Measurements from ENCODE around the gene CHCHD3.
A peak's percentile ranks its signal among the peaks of the same experiment; 100 is the strongest.
"Not testable (repeated sequence)": the region's sequence is repeated elsewhere in the genome, so short reads cannot be mapped to it uniquely, and the experiment has no call there.

The CHCHD3 gene

DNA sequence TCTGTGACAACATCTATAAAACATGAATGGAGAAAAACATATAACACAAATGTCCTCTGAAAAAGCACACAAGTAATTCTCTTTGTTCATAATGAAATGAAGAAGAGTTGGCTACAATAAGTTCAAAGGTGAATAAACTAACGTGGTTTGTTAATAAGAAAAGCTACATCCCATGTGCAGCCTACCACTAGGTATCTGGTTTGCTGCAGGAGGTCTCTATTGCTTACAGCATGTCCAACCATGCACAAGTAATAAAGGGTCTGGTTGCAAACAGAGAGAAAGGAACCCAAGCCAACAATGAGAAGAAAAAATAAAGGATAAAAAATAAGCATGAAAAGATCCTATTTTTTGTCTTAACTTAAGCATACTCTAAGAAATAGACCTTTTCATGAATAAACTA is 139.2 kb downstream of the CHCHD3 start:
- no peak for DNase-seq

GRCh38 chr7:132941905-132942304 is 140.0 kb downstream of the CHCHD3 start:
- no peak for DNase-seq

- DNase-seq = no peak
Observed at GRCh38 chr7:132941428-132941827, 140.5 kb downstream of the CHCHD3 start.

DNA sequence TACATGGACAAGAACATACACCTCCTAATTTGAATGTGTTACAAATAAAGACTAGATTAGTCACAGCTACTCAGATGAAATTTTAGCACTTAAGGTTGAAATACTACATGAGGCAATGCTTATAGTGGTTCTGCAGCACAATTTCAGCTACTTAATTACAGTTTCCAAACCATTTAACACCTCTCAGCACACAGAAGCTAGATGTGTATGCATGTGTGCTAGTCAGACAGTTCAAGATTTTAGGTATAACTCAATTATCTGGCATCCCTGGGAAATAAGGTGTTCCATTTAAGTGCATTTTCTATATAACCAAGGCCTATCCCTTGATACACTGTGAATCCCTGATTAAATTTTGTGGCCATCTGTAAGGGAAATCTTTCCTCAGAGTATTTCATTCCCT is 141.8 kb downstream of the CHCHD3 start:
- DNase-seq = no peak

DNA sequence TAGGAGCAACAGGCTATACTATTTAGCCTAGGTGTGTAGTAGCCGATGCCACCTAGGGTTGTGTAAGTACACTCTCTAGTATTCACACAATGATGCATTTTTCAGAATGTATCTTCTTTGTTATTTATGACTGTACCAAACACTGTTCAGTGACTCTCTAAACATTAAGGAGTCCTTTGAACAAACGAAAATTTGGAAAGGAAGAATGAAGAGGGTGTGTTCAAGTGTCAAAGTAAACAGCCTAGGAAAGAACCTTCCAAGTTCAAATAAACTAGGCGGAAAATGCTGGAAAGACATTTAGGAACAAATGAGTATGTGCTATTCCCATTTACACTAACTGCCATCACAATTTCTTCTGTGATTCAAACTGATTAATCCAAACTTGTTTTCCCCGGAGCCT is 142.4 kb downstream of the CHCHD3 start:
- no peak for DNase-seq

DNA sequence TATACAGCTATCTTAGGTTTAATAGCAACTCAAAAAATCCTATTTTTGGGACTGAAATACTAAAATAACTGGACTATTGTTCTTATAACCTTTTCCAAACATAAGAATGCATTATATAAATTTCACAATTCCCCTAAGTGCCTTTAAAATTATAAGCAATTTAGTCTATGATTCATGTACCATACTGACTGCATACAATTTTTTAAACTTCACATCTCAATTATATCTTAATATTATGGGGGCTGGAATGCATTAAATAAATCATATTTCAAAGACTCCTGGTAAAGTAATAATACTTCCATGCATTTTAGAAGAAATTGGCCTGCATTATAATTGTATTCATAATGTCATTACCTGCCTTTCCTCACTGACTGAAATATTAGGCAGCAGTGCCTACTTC is 144.6 kb downstream of the CHCHD3 start:
- no peak for DNase-seq

- DNase-seq = no peak
Observed at GRCh38 chr7:132935608-132936007, 146.3 kb downstream of the CHCHD3 start.

DNA sequence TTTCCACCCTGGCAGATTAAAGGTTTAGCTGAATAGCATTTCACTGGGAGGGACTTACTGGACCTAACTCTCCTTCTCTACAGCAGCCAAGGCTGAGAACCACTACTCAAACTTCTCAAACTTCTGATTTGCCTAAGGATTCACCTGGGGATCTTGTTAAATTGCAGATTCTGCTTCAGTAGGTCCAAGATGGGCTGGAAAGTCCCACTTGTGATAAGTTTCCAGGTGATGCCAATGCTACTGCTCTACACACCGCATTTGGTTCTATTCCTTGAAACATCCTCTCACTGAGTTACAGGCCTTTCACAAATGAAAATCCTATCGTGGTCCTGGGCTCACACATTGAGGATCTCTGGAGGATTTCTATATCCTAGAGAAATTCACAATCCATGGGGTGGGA is 147.9 kb downstream of the CHCHD3 start:
- DNase-seq = no peak

DNA sequence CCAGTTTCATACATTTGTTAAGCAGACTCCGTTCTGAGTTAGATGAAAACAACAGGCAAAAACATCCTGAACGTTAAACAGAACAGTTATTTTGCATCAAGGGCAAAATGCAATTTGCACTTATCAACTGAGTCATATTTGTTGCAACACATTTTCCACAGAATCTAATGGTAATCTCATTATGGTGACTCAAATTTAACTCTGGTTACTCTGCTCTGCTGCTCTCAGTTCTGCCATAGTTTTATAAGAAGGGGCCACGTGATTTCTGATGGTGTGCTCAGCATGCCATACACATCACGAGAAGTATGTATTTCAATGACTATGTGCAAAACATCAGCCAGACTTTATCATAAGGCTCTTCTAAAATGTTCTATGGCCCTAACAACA is 148.8 kb downstream of the CHCHD3 start:
- peak; percentile 68 for DNase-seq

DNA sequence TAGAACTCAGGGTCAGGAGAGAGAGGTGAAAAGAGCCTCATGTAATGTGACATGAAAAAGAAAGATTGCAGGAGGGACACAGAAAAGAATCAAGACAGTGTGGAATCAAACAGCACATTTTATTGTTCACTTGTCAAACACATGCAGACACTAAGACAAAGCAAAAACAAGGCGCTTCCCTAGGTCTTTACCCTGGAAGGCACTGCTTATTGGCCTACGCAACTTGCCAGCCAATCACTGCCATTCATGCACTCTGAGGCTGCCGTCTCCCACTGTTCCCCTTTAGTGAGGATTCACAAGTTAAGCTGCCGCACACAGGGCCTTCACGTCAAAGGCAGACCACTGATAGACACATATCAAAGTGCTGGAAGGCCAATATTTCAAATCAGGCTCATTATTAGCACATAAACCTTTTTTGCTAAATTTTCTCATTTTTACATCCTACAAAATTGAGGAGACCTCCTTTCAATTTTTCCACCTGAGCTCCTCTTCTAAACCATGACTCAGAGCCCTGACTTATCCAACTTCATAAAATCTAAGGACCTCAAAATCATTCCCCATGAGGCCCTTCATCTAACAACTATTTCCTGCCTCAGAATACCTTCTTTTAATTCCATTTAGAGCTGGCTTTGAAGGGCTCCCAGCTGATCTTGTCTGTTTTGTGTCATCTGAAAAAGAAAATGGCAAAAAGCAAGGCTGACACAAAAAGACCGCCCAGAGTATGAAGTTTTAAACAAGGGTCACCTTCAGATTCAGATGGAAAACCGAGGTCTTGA is 149.4 kb downstream of the CHCHD3 start:
- no peak for DNase-seq

- peak; percentile 9 for DNase-seq
Observed at GRCh38 chr7:132930881-132931280, 151.0 kb downstream of the CHCHD3 start.

DNA sequence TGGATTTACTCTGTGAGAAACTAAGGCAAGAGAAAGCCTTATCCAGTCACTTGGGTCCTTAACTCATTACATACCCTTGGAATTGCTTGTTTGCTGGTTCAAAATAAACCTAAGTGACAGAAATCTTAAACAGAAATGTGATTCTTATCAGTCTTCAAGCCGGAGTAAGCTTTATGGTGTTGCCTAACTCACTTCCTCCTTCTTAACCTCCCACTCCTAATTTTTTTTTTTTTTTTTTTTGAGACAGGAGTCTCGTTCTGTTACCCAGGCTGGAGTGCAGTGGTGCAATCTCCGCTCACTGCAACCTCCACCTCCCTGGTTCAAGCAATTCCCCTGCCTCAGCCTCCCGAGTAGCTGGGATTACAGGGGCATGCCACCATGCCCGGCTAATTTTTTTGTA is 151.9 kb downstream of the CHCHD3 start:
- peak; percentile 50 for DNase-seq

DNA sequence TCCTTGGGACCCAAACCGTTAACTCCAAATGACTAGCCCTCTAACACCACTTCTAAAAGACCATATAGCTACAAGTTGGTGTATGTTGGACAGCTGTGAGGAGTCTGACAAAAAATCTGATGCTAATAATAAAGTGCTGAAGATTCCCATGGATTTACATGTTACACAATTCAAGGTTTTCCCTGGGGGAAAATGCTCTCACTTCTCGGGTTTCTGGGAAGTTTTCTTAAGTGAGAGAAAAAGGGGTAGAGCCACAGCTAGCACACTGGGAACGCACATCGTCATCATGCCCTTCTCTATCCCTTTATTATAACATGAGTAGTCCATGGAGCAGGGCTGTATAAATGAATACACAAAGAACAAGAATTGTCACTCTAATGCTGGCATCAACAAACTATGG is 162.1 kb downstream of the CHCHD3 start:
- no peak for DNase-seq

GRCh38 chr7:132915647-132916046 is 166.2 kb downstream of the CHCHD3 start:
- no peak for DNase-seq

DNA sequence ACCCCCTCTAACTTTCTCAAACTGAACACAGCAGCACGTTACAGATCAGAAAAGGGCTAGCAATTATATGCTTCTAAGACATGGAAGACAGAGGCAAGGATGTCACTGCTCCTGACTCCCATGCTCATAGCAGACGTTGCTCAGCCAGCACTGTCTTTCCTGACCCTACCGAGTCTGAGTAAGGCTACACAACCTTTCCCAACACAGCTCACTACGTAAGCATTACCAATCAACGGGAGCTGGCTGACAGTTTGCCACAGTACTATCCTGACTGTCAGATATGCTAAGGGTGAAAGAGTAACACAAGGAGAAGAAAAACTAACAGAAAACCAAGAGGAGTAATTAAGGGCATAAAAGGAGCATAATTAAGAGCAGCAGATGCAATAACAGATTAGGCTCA is 171.2 kb downstream of the CHCHD3 start:
- no peak for DNase-seq

DNA sequence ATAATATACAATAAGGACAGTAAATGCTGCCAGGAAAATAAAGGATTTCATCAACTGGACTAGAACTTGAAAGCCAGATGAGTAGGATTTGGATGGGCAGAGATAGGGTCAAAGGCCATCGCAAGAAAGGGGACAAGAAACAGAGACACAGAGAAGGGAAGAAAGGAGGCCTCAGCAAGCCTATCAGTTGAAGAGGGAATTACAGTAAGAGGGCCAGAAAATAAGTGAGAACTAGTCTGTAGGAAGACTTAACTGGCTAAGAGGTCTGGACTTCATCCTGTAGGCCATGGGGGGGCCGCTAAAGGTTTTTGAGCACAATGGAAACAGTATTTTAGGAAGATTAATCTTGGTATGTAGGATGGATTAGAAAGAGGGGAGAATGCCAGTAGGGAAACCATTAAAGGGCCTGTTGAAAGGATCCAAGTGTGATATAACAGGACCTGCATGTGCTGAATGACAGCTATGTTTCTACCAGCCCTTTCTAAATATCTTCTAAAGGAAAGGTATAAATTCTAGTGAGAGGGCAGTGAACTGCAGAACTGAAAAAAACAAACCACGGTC is 174.4 kb downstream of the CHCHD3 start:
- DNase-seq = no peak

DNA sequence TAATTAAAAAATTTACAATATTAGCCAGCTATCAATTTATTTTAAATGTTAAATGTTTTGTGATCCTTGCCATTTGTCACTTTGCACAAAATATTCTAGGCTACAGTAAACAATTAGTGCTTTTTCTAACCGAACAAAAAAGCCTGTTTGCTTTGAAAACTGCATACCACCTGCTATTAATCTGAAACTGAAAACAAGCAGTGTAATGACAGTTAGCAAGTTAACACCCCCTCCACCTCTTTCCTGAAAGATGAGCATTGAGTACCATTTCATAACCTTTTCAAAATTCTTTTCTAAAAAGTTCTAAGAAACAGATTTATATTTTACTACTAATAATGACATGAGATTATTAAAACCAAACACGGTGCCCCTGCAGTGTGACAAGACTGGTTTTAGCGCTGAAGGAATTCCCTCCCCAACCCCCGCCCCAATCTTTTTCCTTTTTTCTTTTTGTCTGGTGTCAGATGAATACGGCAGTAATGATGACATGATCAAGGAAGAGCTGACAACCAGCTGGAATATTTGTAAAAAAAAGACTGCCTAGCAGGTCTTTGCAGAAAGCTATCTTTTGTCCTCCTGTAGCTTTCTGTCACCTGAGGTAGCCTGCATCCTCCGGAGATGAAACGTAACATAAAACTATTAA is 175.6 kb downstream of the CHCHD3 start:
- no peak for DNase-seq

GRCh38 chr7:132905136-132905535 is 176.8 kb downstream of the CHCHD3 start:
- not testable (repeated sequence) for DNase-seq

- DNase-seq = no peak
Observed at GRCh38 chr7:132904209-132904608, 177.7 kb downstream of the CHCHD3 start.

DNA sequence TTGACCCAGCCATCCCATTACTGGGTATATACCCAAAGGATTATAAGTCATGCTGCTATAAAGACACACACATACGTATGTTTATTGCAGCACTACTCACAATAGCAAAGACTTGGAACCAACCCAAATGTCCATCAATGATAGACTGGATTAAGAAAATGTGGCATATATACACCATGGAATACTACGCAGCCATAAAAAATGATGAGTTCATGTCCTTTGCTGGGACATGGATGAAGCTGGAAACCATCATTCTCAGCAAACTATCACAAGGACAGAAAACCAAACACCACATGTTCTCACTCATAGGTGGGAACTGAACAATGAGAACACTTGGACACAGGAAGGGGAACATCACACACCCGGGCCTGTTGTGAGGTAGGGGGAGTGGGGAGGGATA is 179.6 kb downstream of the CHCHD3 start:
- DNase-seq = not testable (repeated sequence)

DNA sequence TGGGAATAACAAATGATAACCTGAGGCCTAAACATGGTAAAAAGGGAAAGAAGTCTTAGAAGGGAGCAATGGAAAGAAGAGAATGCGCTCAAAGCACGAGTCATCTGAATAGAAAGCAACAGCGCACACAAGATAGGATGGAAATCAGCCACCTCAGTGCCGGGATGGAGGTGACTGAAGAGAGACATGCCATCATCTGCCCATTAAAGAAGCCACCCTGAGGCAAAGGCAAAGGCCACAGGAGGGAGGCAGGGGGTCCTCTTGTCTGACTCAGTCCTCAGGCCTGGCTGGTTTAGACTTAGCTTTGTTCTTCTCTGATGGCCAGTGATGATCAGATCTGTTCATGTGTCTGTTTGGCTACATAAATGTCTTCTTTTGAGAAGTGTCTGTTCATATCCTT is 180.6 kb downstream of the CHCHD3 start:
- DNase-seq = no peak

DNA sequence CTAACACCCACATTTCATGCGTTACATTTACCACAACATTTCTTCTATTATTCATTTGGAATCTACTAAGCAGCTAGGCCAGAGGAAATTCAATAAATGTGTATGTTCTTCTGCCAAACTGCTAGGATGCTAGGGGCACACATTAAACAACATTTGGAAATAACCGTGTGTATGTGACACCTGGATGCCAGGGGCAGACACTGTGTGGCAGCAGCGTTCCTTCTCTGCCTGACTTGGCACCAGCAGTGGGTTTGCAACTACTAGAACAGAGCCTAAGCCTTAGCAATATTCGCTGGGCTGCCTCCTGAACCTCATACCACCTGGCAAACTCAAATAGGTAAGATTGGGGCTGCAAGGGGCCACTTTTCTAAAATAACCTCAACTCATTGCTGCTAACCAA is 182.1 kb downstream of the CHCHD3 start:
- DNase-seq = no peak

- DNase-seq = not testable (repeated sequence)
Observed at GRCh38 chr7:132898641-132899175, 183.2 kb downstream of the CHCHD3 start.

- DNase-seq = no peak
Observed at GRCh38 chr7:132897093-132897687, 184.7 kb downstream of the CHCHD3 start.

Data from suppressor macrophage treated with lipopolysaccharide for 4 hours (primary cell).